MM.1S (cell line): ENCODE results near the gene IPCEF1.

Experiments
- DNase-seq: peaks from one replicate; pipeline ENCODE4 v3.0.0-alpha.2; 2015
- H2AFZ ChIP-seq: fragments of 300-600 bp; sonication (generic); 2 replicates; pipeline ENCODE4 v1.6.0; 2016; ENCODE audit warnings: antibody characterized with exemption, low read length
- H3F3A ChIP-seq: fragments of 300-600 bp; sonication (generic); 2 replicates; pipeline ENCODE4 v1.6.1; 2016; ENCODE audit warnings: mild to moderate bottlenecking, antibody characterized with exemption, low read length, moderate library complexity, mixed read lengths; ENCODE audit not compliant: insufficient read depth
- H3K27ac ChIP-seq: fragments of 300-600 bp; sonication (generic); 2 replicates; pipeline ENCODE4 v1.5.1; 2016; ENCODE audit warnings: mild to moderate bottlenecking, low read length
- H3K27me3 ChIP-seq: fragments of 300-600 bp; sonication (generic); replicated peaks from 2 replicates; pipeline ENCODE4 v1.6.0; 2016; ENCODE audit warnings: low read length; ENCODE audit not compliant: insufficient read depth
- H3K36me3 ChIP-seq: fragments of 300-600 bp; sonication (generic); replicated peaks from 2 replicates; pipeline ENCODE4 v1.6.1; 2016; ENCODE audit warnings: mild to moderate bottlenecking, low read length, mixed read lengths; ENCODE audit not compliant: insufficient read depth
- H3K4me1 ChIP-seq: fragments of 300-600 bp; sonication (generic); 2 replicates; pipeline ENCODE4 v1.6.1; 2016; ENCODE audit warnings: low read length, mixed read lengths
- H3K4me2 ChIP-seq: fragments of 300-600 bp; sonication (generic); 2 replicates; pipeline ENCODE4 v1.6.0; 2016; ENCODE audit warnings: low read depth, low read length
- H3K4me3 ChIP-seq: fragments of 300-600 bp; sonication (generic); 2 replicates; pipeline ENCODE4 v1.5.1; 2016; ENCODE audit warnings: low read length, mixed read lengths
- H3K79me2 ChIP-seq: fragments of 300-600 bp; sonication (generic); 2 replicates; pipeline ENCODE4 v1.6.1; 2016; ENCODE audit warnings: mixed run types, low read length, mixed read lengths
- H3K9ac ChIP-seq: fragments of 300-600 bp; sonication (generic); 2 replicates; pipeline ENCODE4 v1.6.1; 2016; ENCODE audit warnings: low read length, mixed read lengths
- H3K9me2 ChIP-seq: fragments of 300-600 bp; sonication (generic); replicated peaks from 2 replicates; pipeline ENCODE4 v1.6.1; 2016; ENCODE audit warnings: mild to moderate bottlenecking, low read length, mixed read lengths; ENCODE audit not compliant: insufficient read depth
- H3K9me3 ChIP-seq: fragments of 300-600 bp; sonication (generic); replicated peaks from 2 replicates; pipeline ENCODE4 v1.6.1; 2016; ENCODE audit warnings: mild to moderate bottlenecking, low read length, mixed read lengths; ENCODE audit not compliant: insufficient read depth
- H4K20me1 ChIP-seq: fragments of 300-600 bp; sonication (generic); 2 replicates; pipeline ENCODE4 v1.6.1; 2016; ENCODE audit warnings: mild to moderate bottlenecking, low read length, moderate library complexity, mixed read lengths; ENCODE audit not compliant: insufficient read depth
- CTCF ChIP-seq: fragments of 300-600 bp; sonication (generic); IDR thresholded peaks from 2 replicates; pipeline ENCODE4 v1.5.1; 2016; ENCODE audit warnings: antibody characterized with exemption, low read length, mixed read lengths
- EZH2 ChIP-seq: fragments of 300-600 bp; sonication (generic); optimal IDR thresholded peaks from 2 replicates; pipeline ENCODE3; 2017; ENCODE audit warnings: low read depth, mild to moderate bottlenecking, antibody characterized with exemption, low read length, mixed read lengths
- EZH2phosphoT487 ChIP-seq: fragments of 300-600 bp; sonication (generic); IDR thresholded peaks from 2 replicates; pipeline ENCODE4 v1.6.1; 2018; ENCODE audit warnings: antibody characterized with exemption, low read length

IPCEF1 gene

DNA sequence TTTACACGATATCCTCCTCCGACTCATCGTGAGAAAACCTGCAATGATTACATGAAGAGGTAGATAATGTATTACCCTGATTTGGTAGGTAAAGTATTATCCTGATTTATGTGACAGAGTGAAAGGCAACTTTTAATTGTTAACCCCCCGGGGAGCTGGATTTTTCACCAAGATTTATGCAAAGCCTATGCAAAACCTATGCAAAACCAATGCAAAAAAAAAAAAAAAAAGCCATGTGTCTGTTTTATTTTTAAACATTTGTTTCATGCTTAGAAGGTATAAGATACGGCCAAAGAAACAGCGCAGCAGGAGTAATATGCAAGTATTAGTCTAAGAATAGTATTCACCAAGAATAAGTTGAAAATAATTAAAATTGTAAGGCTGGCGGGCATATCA, 109.9 kb downstream of the IPCEF1 start:
- Histone ChIP-seq H3K27me3 (no peaks in the 10 kb centered on the region), H3K36me3 (no peaks in the 10 kb centered on the region), H3K4me2 (no peak overlapping the region), H3K4me3 (no peak overlapping the region), H3K9ac (no peak overlapping the region), H3K4me1 (peaks cover 7% of the 10 kb centered on the region; the same call in 1 of the 2 replicates), H3K27ac (no peak overlapping the region), H3F3A (no peaks in the 10 kb centered on the region), H3K9me3 (no peaks in the 10 kb centered on the region), H3K79me2 (no peaks in the 10 kb centered on the region), H4K20me1 (no peaks in the 10 kb centered on the region), H3K9me2 (no peaks in the 10 kb centered on the region), H2AFZ (no peak overlapping the region)
- no peak for TF ChIP-seq CTCF
- DNase-seq = no peak

DNA sequence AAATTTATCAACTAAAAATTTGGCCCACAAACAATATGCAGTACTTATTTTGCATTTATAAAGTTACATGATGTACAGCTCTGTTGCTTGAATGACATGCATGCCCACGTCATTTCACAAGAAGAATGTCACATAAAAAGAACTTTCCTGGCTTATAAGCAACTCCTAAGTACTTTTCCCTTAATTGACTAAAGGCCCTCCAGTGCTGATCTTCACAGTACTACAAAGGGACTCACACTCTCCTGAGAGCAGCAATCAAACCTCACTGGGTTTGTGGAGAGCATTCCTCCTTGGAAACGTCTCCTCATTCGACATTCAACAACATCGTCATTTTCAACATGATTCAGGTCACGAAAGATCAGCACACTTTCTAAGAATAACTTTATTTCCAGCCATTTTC, 111.1 kb downstream of the IPCEF1 start:
- Histone ChIP-seq H4K20me1 (no peaks in the 10 kb centered on the region), H3F3A (no peaks in the 10 kb centered on the region), H3K79me2 (no peaks in the 10 kb centered on the region), H3K36me3 (no peaks in the 10 kb centered on the region), H3K27ac (no peak overlapping the region), H3K9me3 (no peaks in the 10 kb centered on the region), H3K4me3 (no peak overlapping the region), H3K4me1 (peaks cover 5% of the 10 kb centered on the region; the same call in 1 of the 2 replicates), H3K9me2 (no peaks in the 10 kb centered on the region), H3K4me2 (no peak overlapping the region), H3K9ac (no peak overlapping the region), H2AFZ (no peak overlapping the region), H3K27me3 (no peaks in the 10 kb centered on the region)
- DNase-seq = no peak
- TF ChIP-seq CTCF = no peak
- TF ChIP-seq EZH2phosphoT487 = no peak
- TF ChIP-seq EZH2 = no peak

GRCh38 chr6:154243793-154244750, 112.5 kb downstream of the IPCEF1 start:
- H3K4me3 ChIP-seq = no peak overlapping the region
- TF ChIP-seq EZH2 = no peak
- TF ChIP-seq EZH2phosphoT487 = no peak
- no peak for TF ChIP-seq CTCF
- no peak overlapping the region for H3K9ac ChIP-seq
- H3K36me3 ChIP-seq = no peaks in the 10 kb centered on the region
- no peaks in the 10 kb centered on the region for H3K9me3 ChIP-seq
- no peaks in the 10 kb centered on the region for H3F3A ChIP-seq
- no peaks in the 10 kb centered on the region for H3K27me3 ChIP-seq
- H3K4me1 ChIP-seq = no peaks in the 10 kb centered on the region
- no peak overlapping the region for H2AFZ ChIP-seq
- H4K20me1 ChIP-seq = no peaks in the 10 kb centered on the region
- H3K4me2 ChIP-seq = no peak overlapping the region
- H3K27ac ChIP-seq = no peak overlapping the region
- DNase-seq = no peak
- H3K79me2 ChIP-seq = no peaks in the 10 kb centered on the region
- H3K9me2 ChIP-seq = no peaks in the 10 kb centered on the region
